Omental fat pad (tissue), 4 donors: Measurements from ENCODE around the gene DNAJC16. TPM values are rescaled to one million over a fixed set of nuclear protein-coding genes. Genes with fewer than 3 reads are reported as not detected.

ENCODE experiments used
- ATAC-seq: fragments of 150-250 bp; one replicate; pipeline ENCODE4 v1.9.1; 2016; ENCODE audit warnings: mild to moderate bottlenecking, moderate library complexity; ENCODE audit not compliant: low FRiP score
- DNase-seq: peaks from one replicate; pipeline ENCODE4 v3.0.0-alpha.2; 2019; ENCODE audit warnings: low spot score
- CTCF ChIP-seq, 3 donors: fragments of 450-650 bp; IDR thresholded peaks; one replicate each; pipeline ENCODE4 v1.5.1; 2016 to 2017; ENCODE audit warnings: antibody characterized with exemption in 3 of 3, mild to moderate bottlenecking in 3 of 3, moderate library complexity in 2 of 3
- total RNA-seq, 4 donors: library from RNA; depleted of rRNA; stranded (reverse); fragments of >200 nt; gene quantifications; one replicate each; pipeline ENCODE4 v1.1.0, GENCODE V29; 2016

DNAJC16 gene
- total RNA-seq, 4 donors from 2014 or later: 13.2 to 19.7 (median 15.1) TPM

DNA sequence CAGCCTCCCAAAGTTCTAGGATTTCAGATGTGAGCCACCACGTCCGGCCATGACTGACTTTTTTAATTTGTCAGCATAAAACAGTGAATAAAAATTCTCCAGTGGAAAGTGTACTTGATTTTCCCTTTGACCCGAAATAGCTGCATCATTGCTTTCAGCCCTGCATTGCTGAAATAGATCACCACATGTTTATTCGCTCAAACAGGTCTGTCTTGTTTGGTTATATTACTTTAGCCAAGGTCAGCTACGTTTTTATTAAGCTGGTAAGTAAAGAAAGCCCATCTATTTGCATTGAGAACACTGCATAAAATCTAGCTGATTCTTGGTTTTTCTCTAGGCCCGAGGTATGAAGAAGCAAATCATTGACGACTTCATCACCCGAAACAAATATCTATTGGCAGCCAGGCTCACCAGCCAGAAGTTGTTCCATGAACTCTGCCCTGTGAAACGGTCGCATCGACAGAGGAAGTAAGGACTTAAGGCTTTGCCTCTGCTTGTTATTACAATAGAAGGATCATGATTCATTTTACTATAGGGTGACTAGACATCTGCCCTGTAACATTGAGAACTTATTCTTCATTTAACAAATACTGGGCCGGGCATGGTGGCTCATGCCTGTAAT is 32.7 kb downstream of the DNAJC16 start:
- DNase-seq: no peak
- no peak for TF ChIP-seq CTCF (IDR thresholded peaks at IDR 0.05)
- ATAC-seq: no peak

DNA sequence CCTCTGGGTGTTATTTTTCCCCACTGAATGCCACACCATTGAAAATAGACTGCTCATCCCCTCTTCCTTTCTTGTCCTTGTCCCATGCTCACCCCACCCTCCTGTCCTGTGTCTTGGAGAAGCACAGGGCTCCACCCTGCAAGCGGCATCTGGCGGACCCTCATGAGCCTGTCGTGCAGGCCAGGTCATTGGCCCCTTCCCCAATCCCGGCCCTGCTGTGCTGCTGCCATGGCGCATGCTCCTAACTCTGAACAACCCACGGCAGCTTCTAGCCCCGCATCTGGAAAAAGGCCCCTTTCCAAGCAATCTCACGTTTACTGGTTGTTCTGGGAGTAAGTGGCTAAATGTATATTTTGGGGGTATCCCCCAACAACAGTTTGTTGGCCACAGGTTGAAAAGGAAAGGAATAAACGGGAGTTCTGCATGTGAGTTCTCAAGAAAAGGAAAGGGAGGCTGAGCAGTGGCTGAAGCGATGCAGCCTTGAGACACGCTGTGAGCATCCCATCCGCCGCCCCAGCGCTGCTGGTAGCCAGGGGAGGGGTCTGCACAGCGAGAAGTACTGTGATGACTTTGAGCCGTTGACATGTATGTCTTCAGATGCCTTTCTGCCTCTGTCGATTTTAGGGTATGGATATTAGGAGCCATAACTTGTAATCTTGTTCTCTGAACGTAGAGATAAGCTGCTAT is 41.9 kb downstream of the DNAJC16 start:
- DNase-seq: no peak
- no peak for TF ChIP-seq CTCF (IDR thresholded peaks at IDR 0.05)
- no peak for ATAC-seq

DNA sequence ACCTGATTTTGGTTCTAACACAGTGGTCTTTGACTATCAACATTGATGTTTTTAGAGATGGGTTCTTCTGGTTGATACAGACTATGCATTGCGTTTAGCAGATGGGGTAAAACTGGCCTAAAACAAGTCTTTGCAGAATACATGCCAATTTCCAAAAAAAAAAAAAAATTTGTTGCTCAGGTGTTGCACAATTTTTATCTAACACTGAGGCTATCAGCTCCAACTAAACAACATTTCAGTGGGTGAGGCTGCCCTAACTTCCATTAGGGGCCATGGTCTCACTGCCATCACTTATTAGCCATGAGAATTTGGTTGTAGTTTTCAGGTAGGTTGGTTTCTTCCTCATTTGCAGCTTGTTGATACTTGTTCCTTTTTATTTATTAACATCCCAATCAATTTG is 44.2 kb downstream of the DNAJC16 start:
- DNase-seq (no peak), ATAC-seq (no peak)
- no peak for TF ChIP-seq CTCF (IDR thresholded peaks at IDR 0.05)

DNA sequence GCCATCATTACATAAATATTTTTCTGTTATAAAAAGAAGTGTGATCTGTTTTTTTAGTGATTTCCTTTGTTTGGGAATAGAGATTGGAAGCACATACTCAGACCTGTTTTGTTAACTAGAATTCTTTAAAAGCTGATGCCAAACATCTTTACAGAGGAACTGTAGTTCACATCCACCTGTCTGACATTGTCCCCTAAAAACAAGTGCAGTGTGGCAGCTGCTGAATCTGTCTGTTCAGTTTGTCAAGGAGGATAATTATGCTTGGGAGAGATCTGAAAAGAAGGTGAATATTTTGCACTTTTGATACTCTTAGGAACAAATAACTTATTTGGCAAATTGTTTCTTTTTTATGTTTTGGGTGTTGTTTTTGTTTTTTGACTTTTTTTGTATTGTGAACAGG is 44.6 kb downstream of the DNAJC16 start:
- ATAC-seq: no peak
- no peak for TF ChIP-seq CTCF (IDR thresholded peaks at IDR 0.05)
- DNase-seq: no peak

DNA sequence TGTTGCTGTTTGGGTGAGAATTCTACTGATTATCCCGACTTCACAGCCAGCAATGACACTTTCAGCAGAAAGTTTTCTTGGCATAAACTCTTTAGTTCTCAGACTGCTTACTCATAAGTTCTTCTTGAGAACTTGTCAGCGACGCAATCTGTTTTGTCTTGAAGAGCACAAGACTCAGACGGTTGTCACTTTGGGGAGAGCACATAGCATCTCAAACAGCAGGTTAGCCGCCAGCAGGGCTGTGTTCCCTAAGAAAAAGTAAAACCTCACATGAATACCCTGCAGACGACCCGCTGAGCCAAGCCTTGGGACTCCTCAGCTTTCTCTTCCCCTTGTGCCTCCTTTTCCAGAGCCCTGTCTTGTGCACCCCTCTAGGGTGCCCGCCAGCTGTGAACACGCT is 46.8 kb downstream of the DNAJC16 start:
- DNase-seq (peak; percentile 3), ATAC-seq (no peak)
- no peak for TF ChIP-seq CTCF (IDR thresholded peaks at IDR 0.05)

DNA sequence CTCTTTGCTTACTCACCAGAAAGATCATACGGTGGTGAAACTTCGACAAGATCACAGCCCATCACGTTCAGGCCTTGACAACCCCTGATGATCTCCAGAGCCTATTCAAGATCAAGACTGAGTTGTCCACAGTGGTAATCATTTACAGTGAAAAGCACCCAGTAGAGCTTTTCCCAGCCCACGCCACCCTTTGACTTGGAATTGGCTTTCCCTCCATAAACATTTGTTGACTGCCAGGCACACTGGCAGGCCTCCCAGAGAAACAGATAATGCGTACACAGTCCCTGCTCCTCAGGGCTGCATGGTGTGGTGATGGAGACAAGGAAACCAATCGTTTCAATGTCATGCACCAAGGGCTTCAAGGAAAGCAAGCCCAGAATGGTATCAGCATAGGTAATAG is 48.1 kb downstream of the DNAJC16 start:
- ATAC-seq (no peak), DNase-seq (peak; percentile 10)
- no peak for TF ChIP-seq CTCF (IDR thresholded peaks at IDR 0.05)

- ATAC-seq (no peak), DNase-seq (no peak)
- no peak for TF ChIP-seq CTCF (IDR thresholded peaks at IDR 0.05)
These were observed 49.0 kb downstream of the DNAJC16 start for GRCh38 chr1:15575549-15576150.
